HG02981 (cell line): ENCODE measurements around the gene RNF183.
"Not testable (repeated sequence)": the region's sequence is repeated elsewhere in the genome, so short reads cannot be mapped to it uniquely, and the experiment has no call there.

Source experiments
- ATAC-seq: cut with Tn5 transposase; IDR thresholded peaks from one replicate; pipeline ENCODE4 v1.9.1; 2021; ENCODE audit warnings: mild to moderate bottlenecking, moderate library complexity; ENCODE audit not compliant: unreplicated experiment

Gene RNF183

DNA sequence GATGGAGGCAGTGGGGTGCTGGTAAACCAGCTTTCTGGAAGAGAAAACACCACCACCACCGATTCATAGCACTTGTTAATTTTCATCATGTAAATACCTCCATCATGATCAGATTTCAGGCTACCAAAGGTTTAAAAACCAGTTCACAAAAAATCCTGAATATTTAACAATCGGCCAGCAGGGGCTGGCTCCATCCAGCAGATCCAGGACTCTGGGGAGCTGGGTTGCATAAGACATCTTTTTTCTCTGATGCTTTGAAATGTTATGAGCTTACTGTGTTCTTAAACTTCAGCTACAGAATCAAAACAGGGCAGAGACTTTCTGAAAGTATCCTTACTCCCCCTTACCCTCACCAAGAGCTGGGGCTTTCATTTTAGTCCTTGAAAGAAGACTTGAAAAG, 14.6 kb upstream of the RNF183 start:
- no peak for ATAC-seq

DNA sequence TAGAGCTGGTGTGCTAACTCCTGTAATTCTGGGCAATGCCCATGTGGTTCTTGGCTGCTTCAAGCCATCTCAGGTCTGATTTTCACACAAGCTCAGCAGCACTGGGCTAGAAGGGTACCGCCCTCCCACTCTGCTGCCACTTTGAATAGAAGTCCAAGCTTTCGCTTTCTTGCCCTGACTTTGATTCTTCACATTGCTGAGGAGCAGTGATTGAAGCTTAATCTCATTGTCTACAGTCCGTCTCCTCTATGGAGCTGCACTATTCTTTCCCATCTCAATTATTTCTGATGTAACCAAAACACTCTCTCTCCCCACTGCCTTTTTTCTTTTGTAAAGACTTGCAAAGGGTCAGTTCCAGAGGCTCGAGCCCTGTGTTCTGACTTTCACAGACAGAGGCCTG, 12.9 kb upstream of the RNF183 start:
- ATAC-seq: no peak

DNA sequence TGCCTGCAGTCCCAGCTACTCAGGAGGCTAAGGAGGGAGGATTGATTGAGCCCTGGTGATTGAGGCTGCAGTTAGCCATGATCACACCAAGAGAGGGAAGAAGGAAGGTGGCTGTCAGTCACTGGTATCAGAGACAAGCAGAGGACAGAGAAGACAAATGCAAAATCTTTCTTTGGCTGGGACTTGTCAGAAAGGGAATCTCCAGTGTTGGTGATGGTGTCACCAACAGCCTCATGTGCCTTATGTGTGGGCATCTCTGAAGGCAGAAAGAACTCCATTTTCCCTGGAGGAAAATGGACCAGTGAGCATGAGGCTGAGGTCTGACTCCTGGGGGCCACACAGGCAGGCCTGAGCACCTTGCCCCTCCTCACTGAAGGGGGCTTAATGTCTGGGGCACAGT, 12.1 kb upstream of the RNF183 start:
- ATAC-seq: no peak

DNA sequence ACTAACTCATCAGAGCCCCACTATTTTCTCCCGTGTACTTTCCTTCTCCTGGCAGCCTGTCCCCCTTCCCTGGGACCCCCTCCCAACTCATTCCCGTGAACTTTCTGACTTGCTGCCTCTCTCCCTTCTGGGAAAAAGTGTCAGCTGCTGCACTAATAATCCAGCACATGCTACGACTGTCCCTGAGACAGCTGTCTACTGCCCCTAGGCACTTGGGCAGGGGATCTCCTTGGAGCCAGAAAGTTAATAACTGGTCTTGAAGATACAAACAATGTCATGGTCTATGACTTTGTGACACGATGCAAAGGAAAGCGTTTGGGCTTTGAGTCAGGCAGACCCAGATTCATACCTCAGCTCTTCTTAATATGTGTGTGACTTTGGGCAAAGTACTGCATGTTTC, 10.1 kb upstream of the RNF183 start:
- no peak for ATAC-seq

DNA sequence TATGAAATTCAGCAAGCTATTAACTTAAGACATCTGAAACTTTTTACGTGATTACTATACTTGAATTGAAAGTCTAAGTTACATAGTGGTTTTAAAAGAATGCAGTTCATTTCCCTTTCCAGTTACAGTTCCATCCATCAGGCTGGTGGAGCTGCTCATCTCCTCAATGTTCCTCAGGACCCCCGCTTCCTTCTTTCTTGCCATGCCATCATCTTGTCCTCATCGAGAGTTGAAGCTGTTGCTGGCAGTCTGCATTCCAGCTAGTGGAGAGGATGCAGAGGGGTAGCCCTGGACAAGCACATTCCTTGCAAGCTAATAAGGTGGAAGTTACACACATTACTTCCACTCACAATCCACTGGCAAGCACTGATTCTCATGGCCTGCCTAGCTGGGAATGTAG, 8.8 kb upstream of the RNF183 start:
- no peak for ATAC-seq

DNA sequence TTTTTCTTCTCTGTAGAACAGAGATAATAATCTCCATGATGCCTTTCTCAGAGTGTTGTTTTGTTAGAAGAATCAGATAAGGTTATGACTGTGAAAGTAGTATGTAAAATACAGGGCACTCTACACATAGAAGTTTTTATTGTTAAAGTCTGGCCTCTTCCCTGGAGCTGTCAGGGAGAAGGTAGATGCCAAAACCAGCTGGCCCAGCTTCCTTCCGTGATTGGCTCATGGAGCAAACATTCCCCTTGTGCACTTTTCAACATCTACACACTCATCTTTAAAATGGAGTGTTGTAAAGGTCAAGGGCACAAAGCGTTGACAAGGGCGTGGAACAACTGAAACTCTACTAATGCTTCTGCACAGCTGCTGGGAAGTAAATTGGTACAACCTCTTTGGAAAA, 7.4 kb upstream of the RNF183 start:
- no peak for ATAC-seq

DNA sequence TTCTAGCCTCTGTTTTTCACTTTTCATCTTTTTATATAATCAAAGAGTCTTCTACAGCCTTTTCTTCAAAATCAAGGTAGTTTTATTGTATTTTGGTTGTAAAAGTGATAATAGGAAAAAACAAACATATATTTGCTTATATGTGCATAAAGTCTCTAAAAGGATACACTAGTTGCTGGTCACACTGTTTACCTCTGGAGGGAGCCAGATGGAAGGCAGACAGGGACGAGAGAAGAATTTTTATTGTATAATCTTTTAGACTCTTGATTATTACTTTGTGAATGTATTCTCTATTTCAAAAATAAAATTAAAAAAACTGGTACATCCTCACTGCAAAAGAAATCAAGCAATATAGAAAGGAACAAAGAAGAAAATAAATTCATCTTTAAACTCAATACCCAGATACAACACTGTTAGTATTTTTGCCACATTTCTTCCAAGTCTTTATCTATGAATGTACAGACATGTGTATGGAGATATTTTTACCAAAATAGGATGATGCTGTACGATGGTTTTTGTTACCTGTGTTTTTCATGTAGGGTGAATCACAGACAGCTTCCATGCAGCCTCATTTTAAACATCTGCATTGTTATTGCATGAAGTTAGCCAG, 6.1 kb upstream of the RNF183 start:
- no peak for ATAC-seq

DNA sequence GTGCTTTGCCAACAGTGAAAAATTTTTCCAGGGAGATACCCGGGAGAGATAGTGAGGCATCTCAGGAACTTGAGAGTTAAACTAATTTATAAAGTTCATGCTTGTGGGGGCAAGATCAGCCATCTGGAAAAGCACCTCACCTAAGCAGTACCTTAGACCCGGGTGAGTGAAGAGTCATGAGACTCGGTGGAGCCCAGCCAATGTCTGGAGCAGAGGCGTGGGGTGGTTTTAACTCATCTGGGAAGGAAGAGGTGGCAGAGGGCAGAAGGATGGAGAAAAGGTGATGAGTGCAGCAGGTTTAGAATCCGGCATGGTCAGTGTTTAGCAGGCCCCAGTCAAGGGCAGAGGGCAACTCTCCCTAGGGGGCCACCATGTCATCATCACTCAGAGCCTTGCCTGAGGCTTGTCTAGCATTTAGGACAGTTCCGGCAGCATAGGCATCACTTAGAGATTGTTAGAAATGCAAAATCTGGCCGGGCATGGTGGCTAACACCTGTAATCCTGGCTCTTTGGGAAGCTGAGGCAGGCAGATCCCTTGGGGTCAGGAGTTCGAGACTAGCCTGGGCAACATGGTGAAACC, 4.3 kb upstream of the RNF183 start:
- no peak for ATAC-seq

DNA sequence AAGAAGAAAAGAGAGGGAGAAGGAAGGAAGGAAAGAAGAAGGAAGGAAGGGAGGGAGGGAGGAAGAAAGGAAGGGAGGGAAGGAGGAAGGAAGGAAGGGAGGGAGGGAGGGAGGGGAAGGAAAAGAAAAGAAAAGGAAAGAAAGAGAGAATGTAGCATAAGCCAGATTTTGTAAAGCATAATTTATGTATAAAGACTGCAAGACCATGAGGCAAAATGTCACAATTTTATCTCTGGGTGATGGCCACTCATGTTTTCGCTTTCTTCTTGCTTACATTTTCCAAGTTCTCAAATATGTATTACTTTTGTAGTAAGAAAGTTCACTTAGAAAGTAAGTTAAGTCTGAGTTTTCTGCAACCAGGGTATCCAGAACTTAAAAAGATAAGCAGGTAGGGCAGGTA, 3.4 kb upstream of the RNF183 start:
- no peak for ATAC-seq

DNA sequence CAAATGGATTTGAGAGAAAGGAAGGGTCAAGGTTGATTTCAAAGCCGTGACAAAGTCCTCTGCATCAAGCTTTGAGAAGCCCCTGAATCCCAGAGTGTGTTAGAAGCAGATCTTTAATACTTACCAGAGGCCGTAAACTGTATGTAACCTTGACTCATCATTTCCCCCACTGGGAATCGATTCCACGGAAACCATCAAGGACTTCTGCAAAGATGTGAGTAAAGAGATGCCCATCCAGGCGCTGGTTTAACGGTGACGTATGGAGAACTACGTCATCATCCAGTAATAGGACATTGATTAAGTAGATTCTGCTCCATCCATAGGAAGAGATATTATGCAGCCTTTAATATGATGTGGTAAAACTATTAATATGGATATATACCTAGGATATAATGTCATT, 1.6 kb downstream of the RNF183 start:
- ATAC-seq: no peak

DNA sequence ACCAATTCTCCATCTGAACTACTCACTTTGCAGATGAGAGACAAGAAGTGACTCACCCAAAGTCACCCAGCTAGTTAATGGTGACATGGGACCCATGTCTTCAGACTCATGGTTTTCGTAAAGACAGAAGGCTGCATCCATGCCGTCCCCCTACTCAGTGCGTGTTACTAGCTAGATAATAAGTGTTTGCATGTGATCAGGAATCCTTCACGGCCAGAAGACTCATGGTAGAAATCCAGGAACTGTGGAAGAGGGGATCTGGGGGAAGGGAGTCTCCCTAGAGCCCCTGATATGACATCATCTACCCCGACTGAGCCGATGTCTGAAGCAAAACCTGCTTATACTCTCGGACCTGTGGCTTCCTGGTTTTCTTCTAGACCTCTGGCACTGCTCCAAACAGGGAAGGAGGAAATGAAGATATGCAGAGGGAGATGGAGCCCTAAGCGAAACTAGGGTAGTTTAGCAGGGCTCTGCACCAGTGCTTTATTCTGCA, 3.3 kb downstream of the RNF183 start:
- ATAC-seq: no peak

DNA sequence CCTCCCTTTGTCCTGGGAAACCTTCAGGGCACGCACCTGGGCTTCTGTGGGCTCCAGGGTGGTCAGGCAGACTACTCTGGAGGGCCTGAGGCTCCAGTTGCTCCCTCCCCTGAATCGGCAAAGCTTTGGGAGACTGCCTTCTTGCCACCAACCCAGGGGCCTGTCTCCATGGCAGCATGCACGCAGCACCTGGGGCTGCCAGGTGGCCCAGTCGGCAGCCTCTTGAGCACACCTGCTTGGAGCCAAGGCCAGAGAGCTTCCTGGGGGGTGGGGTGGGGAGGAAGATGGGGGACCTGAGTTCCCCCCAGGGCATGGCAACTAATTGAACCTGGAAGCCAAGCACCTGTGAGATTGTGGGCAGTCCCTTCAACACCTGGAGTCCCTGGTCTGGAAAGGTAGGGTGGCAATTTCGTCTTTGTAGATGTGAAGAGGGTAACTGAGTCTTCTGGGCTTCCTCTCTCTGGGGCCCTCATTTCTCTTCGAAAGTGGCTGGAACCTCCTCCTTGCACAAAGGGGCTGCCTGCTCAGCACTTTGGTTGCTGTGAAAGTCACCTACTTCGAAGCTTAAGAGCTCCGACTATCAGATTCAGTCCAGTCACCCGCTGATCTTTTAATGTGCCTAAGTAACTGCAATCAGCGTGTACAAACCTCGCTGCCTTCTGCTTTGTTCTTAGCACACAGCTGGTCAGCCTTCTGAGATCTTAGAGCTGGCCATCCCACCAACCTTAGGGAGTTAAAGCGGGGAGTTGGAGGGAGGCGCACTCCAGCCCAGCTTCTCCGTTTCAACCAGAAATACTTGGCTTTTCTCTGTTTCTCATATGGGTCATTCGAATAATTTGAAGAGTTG, 4.0 kb downstream of the RNF183 start:
- no peak for ATAC-seq

DNA sequence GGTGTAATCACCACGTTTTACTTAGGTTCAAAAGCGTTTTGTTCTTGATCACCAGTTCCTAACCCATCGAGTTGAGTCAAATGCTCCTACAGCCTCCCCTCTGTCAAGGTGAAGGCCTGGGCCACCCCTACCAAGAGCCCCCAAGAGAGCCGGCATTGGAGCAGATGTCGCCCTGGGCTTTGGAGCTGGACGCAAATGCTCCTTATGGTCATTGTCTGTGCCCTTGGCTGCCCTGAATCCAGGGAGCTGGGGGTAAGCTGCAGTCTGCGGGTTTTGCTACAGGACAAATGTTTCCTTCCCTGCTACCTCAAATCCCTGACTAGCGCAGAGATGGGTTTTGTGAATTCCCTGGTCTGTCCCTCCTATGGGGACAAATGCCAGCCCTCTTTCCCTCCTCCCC, 4.9 kb downstream of the RNF183 start:
- ATAC-seq: no peak

DNA sequence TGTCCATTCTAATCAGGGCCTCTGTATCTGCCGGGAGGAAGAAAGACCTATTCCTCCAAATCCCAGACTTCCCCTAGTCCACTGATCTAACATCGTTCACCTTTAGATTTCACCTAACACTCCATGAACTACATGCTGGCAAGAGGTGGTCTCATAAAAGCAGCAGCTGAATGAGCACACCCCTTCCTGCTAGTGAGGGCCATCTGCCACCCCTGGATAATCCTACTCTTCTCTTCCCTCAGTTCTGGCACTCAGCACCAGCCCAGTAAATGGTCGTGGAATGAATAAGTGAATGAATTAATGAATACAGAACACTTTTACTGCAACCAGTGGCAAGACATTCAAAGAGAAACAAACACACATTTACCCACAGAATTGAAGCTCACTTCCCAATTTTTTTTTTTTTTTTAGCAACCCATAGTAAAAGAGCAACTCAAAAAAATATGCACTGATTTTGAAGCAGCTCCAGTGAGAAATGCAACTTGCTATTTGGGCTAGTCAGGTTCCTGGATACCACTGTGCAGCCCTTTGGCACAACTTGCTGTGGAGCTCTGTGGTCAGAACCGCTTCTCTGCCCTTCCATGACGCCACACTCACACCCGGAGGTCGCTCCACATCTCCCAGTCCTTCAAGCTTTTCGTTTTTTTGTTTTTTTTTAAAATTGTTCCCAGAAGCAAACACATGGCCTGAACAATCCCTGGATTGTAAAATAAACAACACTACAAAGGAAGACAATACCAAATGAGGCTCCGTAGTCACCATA, 6.2 kb downstream of the RNF183 start:
- no peak for ATAC-seq

DNA sequence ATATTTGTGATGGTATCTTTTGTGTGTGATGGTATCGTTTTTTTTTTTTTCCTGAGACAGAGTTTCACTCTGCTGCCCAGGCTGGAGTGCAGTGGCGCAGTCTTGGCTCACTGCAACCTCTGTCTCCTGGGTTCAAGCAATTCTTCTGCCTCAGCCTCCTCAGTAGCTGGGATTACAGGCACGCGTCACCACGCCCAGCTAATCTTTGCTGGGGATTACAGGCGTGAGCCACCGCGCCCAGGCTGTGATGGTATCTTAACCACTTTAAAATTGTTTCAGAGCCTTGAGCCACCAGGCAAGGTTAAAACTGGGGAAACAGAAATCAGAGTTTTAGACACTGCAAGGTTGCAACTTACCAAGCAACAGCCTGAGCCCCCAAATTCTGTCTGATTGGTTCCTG, 6.9 kb downstream of the RNF183 start:
- not testable (repeated sequence) for ATAC-seq

DNA sequence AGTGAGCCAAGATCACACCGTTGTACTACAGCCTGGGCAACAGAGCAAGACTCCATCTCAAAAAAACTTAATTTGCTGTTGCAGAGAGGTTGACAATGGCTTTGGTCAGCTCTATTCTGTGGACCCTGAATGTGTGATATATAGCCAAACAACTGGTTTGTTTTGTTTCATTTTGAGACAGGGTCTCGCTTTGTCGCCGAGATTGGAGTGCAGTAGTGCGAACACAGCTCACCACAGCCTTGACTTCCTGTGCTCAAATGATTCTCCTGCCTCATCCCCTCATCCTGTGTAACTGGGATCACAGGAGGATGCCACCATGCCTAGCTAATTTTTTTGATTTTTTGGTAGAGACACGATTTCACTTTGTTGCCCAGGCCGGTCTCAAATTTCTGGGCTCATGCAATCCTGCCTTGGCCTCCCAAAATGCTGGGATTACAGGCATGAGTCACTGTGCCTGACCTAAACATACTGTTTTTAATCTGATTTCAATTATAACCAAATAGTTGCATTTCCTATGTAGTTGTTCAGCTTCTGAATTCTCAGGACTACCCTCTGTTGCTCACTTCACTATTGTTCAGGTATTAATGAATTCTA, 9.8 kb downstream of the RNF183 start:
- ATAC-seq: no peak

DNA sequence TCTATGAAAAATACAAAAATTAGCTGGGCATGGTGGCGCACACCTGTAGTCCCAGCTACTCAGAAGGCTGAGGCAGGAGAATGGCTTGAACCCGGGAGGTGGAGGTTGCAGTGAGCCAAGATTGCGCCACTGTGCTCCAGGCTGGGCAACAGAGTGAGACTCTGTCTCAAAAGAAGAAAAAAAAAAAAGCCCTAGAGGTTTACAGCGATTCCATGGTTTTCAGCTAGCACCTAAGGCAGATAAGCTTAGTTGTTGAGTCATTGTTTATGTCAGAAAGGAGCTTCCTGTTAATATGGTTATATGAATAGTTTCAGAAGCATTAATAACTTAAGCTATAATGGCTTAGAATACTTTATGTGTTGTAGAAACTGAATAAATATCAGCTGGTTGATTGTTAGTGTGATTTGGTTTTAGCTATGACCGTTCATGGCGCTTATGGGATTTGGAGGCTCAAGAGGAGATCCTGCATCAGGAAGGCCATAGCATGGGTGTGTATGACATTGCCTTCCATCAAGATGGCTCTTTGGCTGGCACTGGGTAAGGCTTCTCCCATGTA, 13.0 kb downstream of the RNF183 start:
- ATAC-seq: no peak

DNA sequence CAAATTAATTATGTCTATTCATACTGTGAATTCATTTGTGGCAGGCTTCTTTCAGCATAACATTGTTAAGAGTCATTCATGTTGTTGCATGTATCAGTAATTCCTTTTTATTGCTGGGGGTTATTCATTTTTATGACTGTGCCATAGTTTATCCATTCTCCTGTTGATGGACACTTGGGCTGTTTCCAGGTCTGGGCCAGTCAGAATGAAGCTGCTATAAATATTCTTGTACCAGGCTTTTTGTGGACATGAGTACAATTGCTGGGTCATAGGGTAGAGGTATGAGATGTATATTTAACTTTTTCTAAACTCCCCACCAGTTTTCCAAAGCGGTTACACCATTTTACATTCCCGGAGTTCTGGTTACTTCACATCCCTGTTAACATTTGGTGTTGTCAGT, 14.1 kb downstream of the RNF183 start:
- ATAC-seq: no peak

DNA sequence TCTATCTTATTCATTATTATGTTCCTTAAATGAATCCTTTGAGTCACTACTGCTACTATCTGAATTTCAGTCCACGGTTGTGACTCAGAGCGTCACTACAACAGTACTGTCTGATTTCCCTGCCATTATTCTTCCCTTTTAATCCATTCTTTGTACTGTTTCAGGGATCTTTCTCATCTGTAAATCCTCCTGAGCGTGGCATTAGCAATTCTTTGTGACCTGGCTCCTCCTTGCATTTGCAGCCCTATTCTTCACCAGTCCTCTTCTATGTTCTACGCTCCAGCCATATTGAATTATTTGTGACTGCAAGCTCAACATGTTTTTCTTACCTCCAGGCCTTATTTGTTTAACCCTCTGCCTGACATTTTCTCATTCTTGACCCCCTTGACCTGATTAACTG, 21.8 kb downstream of the RNF183 start:
- no peak for ATAC-seq

DNA sequence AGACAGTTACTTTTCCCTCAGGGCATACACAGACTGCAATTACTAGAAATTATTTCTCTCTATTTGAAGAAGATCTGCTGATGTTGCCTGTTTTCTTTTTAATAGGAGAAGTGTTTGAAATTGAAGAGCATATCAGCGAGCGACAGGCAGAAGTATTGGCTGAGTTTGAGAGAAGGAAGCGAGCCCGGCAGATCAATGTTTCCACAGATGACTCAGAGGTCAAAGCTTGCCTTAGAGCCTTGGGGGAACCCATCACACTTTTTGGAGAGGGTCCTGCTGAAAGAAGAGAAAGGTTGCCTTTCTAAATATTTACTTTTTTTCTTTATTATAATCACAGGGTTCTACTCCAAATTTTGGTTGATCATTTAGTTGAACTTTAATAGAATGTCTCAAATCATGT, 24.3 kb downstream of the RNF183 start:
- no peak for ATAC-seq
